ENCODE data around the gene ST3GAL5.

DNA sequence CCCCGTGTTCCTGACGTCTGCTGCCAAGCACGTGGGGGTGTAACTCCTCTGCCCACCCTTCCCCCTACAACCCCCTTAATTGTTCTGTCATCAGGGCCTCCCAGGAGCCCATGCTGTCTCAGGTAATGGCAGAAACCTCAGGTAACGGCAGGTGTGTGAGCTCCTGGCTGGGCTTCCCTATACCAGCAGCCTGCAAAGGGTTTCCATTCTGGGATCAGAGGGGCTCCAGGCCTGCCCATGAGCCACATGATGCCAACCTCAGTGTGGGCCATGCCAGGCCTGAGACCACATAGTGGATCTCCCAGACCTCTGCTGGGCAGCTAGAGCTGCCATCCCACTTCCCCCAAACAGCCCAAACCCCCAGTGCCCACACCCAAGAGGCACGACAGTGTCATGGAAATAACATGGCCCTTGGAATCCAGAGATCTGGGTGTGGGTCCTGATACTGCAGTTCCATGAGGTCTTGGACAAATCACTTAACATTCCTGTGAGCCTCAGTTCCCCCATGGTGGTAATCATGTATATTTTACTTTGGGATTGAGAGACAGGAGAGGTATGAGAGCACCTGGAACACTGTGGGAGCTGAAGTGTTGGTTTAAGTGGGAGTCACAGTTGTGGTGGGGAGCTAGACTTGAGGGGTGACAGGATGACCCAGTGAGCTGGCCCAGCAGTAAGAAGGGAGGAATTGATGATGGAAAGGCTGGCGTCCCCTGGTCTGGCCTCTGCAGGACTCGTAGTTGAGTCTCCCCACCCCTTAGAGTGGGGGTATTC, 75.4 kb downstream of the ST3GAL5 start:
- TF ChIP-seq, protein P1, sequence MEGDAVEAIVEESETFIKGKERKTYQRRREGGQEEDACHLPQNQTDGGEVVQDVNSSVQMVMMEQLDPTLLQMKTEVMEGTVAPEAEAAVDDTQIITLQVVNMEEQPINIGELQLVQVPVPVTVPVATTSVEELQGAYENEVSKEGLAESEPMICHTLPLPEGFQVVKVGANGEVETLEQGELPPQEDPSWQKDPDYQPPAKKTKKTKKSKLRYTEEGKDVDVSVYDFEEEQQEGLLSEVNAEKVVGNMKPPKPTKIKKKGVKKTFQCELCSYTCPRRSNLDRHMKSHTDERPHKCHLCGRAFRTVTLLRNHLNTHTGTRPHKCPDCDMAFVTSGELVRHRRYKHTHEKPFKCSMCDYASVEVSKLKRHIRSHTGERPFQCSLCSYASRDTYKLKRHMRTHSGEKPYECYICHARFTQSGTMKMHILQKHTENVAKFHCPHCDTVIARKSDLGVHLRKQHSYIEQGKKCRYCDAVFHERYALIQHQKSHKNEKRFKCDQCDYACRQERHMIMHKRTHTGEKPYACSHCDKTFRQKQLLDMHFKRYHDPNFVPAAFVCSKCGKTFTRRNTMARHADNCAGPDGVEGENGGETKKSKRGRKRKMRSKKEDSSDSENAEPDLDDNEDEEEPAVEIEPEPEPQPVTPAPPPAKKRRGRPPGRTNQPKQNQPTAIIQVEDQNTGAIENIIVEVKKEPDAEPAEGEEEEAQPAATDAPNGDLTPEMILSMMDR (IDR thresholded peaks at IDR 0.05), result no peak
- TF ChIP-seq POLR2A (IDR thresholded peaks at IDR 0.05), result no peak
